ENCODE results near the gene GALP.
A peak's percentile ranks its signal among the peaks of the same experiment; 100 is the strongest.
"Not testable (repeated sequence)": the region's sequence is repeated elsewhere in the genome, so short reads cannot be mapped to it uniquely, and the experiment has no call there.

Gene GALP

GRCh38 chr19:56175861-56176307, at the start of gene GALP:
TSS of gene GALP (plus strand) at chr19:56176008. CDS start at chr19:56177109, 1,101 bp downstream.
- not testable (repeated sequence) for DNase-seq

- no peak for DNase-seq
These were observed 48.6 kb upstream of the GALP start for GRCh38 chr19:56126983-56127780.

DNA sequence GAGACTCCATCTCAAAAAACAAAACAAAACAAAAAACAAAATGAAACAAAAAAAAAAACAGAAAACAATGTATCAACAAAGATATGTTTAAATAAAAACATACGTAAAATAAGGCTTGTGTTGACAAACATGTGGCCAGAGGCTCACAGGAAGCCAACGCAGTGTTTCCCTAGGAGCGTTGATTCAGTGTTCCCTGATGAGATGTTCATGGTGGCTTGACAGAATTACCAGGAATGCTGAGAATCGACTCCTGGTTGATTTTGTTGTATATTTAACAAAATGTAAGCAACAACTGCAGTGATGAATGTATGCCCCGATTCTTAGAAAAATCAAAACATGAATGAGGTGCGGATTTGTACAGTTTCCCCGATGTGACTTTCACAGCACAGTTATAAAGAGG, 45.8 kb upstream of the GALP start:
- no peak for DNase-seq

DNA sequence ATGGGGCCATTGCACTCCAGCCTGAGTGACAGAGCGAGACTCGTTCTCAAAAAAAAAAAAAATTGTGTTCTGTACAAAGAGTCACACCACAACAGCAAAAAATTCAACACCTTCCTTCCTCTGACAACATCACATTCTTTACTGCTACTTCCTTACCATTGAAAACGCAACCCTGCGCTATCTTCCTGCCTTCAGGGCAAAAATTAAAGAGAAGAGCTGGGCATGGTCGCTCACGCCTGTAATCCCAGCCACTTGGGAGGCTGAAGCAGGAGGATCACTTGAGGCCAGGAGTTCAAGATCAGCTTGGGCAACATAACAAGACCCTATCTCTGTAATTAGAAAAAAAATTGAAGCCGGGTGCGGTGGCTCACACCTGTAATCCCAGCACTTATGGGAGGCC, 44.2 kb upstream of the GALP start:
- DNase-seq = no peak

- DNase-seq = no peak
These were observed 43.4 kb upstream of the GALP start for GRCh38 chr19:56132316-56132822.

- DNase-seq = no peak
These were observed 41.8 kb upstream of the GALP start for GRCh38 chr19:56133858-56134653.

DNA sequence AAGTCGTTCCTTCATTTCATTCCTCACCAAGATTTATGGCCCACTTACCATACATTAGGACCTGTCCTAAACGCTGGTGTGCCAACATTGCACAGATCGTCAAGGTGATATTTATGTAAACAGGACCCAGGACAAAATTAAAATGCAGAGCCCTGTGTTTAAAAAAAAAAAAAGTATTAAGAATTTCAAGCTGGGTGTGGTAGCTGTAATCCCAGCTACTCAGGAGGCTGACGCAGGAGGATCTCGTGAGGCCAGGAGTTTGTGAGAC, 41.2 kb upstream of the GALP start:
- DNase-seq = no peak

DNA sequence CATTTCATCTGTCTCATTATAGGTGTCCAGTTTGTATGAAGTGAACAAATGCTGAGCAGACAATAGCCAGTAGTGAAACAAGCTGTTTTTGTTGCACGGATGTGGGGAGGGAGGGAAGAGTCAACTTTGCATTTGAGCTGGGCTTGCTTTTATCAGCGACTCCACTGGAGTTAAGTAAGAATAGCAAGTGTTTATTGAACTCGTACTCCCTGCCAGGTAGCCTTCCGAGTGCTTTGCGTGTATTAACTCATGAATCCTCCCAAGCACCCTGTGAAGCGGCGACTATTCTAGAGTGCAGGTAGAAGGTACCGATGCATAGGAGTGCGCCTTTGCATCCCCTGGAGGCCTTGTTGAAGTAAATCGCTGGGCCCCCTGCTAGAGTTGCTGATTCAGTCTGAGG, 39.4 kb upstream of the GALP start:
- DNase-seq = no peak

GRCh38 chr19:56137405-56137804, 38.4 kb upstream of the GALP start:
- no peak for DNase-seq

- no peak for DNase-seq
These were observed 37.7 kb upstream of the GALP start for GRCh38 chr19:56138069-56138468.

- no peak for DNase-seq
These were observed 35.8 kb upstream of the GALP start for GRCh38 chr19:56139847-56140582.

DNA sequence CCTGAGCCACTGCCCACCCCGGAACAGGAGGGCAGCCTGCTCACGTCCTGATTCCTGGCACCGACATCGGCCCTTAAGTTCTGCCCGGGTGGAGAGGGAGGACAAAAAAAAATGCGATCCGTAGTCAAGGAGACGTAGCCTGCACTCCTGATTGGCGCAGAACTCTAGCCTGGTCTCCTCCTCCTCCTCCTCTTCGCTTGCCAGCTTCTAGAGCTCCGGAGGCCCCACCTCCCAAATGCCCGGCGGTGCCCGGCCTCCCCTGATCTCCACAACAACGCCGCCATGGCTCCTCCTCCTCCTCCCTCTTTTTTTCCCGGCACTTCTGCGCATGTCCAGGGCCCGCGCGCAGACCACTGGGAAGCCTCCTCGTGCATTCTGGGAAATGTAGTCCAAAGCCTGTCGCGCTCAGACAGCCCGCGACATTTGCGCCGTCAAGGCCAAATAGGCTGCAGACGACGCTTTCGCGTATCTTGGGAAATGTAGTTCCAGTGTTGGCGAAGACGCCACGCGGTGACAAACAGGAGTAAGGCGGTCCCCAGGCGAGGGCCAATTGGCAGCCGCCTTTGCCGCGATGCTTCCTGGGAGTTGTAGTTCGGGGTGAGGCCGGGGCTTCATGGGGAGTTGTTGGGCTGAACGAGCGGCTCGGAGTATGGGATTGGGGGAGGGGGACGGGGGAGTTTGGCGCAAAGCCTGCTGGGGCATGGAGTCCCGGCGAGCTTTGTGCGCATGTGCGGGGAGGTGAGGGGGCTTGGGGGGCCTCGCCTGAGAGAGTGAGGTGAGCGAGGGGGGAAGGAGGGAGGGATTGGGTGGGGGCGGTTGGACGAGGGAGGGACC, 35.0 kb upstream of the GALP start, which contains the start of gene ZNF444:
ZNF444 (plus strand) TSS at position 705 of the 834 bp plus-strand sequence. CDS start 5,625 bp downstream, outside the sequence.
- peak; percentile 100 for DNase-seq

- DNase-seq = peak in 1 of 2 experiments; percentile 11
These were observed 34.3 kb upstream of the GALP start for GRCh38 chr19:56141417-56141993.

DNA sequence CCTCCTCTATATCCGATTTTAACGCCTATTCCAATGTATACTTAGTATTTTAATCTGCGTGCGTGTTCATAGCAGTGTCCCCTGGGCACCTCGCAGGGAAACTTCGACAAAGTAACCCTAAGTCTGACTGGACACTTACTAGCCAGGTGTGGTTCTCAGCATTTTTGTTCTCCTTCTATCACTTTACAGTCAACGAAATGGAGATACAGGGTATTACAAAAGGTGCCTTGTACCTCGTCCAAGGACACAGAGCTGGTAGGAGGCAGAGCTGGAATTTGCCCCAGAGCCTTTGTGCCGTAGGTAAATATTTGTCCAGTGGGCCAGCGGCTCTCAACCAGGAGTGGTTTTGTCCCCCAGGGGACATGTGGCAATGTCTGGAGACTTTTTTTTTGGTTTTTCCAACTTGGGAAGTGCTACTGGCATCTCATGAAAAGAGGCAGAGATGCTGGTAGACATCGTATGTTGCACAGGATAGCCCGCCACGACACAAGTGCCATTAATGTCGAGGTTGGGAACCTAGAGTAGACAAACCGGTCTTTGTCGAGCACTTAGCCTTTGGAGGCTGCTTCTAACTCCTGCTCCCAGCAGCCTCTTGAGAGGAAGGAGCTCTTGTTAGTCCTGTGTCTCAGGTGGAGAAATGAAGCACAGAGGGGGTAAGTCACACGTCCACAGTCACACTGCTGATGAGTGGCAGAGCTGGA, 33.6 kb upstream of the GALP start:
- no peak for DNase-seq

- DNase-seq = no peak
These were observed 32.8 kb upstream of the GALP start for GRCh38 chr19:56142897-56143434.

- no peak for DNase-seq
These were observed 31.4 kb upstream of the GALP start for GRCh38 chr19:56144376-56144775.

DNA sequence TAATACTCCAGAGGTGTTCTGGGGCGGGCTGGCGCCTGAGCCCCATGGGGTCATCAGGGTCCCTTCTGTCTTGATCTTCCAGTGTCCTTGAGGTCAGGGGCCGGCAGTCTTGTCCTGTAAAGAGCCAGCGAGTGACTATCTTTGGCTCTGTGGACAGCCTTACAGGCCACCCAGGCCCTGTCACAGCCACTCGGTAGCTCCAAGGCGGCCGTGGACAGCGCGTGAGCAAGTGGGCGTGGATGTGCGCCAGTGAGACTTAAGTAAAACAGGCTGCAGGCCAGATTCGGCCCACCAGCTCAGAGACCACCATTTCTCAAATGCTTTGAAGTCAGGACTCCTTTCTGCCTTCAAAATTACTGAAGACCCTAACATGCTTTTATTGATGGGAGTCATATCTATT, 31.0 kb upstream of the GALP start:
- no peak for DNase-seq

- DNase-seq = no peak
These were observed 30.1 kb upstream of the GALP start for GRCh38 chr19:56145698-56146097.

DNA sequence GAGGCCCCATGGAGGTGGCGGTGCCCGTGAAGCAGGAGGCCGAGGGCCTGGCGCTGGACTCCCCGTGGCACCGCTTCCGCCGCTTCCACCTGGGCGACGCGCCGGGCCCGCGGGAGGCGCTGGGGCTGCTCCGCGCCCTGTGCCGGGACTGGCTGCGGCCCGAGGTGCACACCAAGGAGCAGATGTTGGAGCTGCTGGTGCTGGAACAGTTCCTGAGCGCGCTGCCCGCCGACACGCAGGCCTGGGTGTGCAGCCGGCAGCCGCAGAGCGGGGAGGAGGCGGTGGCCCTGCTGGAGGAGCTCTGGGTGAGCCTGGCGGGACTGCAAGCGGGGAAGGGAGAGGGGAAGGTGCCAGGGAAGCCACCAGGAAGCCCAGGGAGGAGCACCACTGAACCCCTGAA, 28.9 kb upstream of the GALP start:
- DNase-seq = no peak

GRCh38 chr19:56147307-56147706, 28.5 kb upstream of the GALP start:
- DNase-seq = no peak

DNA sequence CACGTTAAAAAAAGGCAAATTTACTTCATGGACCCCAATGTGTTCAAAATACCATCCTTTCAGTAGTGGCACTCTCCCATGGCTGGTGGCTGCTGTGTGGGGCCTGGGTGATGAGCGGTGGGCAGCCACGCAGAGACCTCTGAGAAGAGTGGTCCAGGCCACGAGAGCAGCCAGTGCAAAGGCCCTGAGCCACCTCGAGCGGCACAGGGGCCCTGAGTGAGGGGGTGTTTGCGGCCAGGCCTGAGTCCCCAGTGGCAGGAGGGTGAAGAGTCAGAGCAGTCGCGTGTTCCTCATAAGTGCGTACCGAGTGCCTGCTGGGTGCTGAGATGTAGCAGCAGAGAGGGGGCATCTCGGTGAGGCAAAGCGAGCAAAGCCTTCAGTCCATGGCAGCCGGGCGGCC, 27.7 kb upstream of the GALP start:
- no peak for DNase-seq

Data from activated CD4-positive, alpha-beta T cell treated with anti-CD3 and anti-CD28 coated beads, Interleukin-2, amount 50 U/mL, for 4 hours (primary cell).